Neural cell (in vitro differentiated cells): ENCODE measurements around the gene COLQ. TPM values are rescaled to one million over a fixed set of nuclear protein-coding genes. Genes with fewer than 3 reads are reported as not detected.

Source experiments
- H2AFZ ChIP-seq: fragments of 200-600, 300-800 bp; sonication (generic), shearing (Covaris generic); 2 replicates; pipeline ENCODE4 v1.6.0; 2014; ENCODE audit warnings: low read depth, mild to moderate bottlenecking, antibody characterized with exemption, low read length, moderate library complexity
- H3F3A ChIP-seq: fragments of 200-600 bp; shearing (Covaris generic); 2 replicates; pipeline ENCODE4 v1.6.1; 2016; ENCODE audit warnings: mild to moderate bottlenecking, moderate library complexity, mixed read lengths, antibody characterized with exemption, low read length; ENCODE audit not compliant: insufficient read depth, poor library complexity, severe bottlenecking
- H3K27ac ChIP-seq: fragments of 200-600, 300-800 bp; sonication (generic), shearing (Covaris generic); 2 replicates; pipeline ENCODE4 v1.5.1; 2014; ENCODE audit warnings: mild to moderate bottlenecking, low read length, moderate library complexity
- H3K27me3 ChIP-seq: fragments of 300-800, 200-600 bp; sonication (generic), shearing (Covaris generic); 2 replicates; pipeline ENCODE4 v1.6.0; 2014; ENCODE audit warnings: mild to moderate bottlenecking, low read depth, low read length, moderate library complexity; ENCODE audit not compliant: insufficient read depth
- H3K36me3 ChIP-seq: fragments of 300-800, 200-600 bp; sonication (generic), shearing (Covaris generic); 2 replicates; pipeline ENCODE4 v1.5.1; 2014; ENCODE audit warnings: mild to moderate bottlenecking, antibody characterized with exemption, low read length, moderate library complexity; ENCODE audit not compliant: insufficient read depth
- H3K4me2 ChIP-seq: fragments of 300-800, 200-600 bp; sonication (generic), shearing (Covaris generic); 2 replicates; pipeline ENCODE4 v1.6.0; 2014; ENCODE audit warnings: mild to moderate bottlenecking, low read length
- H3K4me3 ChIP-seq: fragments of 300-800, 200-600 bp; sonication (generic), shearing (Covaris generic); 2 replicates; pipeline ENCODE4 v1.5.1; 2014; ENCODE audit warnings: mild to moderate bottlenecking, low read length, moderate library complexity
- H3K79me2 ChIP-seq: fragments of 200-600 bp; shearing (Covaris generic); replicated peaks from 2 replicates; pipeline ENCODE4 v1.6.0; 2014; ENCODE audit warnings: mild to moderate bottlenecking, low read length, moderate library complexity; ENCODE audit not compliant: insufficient read depth
- H3K9ac ChIP-seq: fragments of 300-800, 200-600 bp; sonication (generic), shearing (Covaris generic); 2 replicates; pipeline ENCODE4 v1.6.1; 2016; ENCODE audit warnings: mild to moderate bottlenecking, low read length, mixed read lengths
- H3K9me2 ChIP-seq: fragments of 200-600 bp; shearing (Covaris generic); 2 replicates; pipeline ENCODE4 v1.6.1; 2016; ENCODE audit warnings: mild to moderate bottlenecking, low read length, mixed read lengths; ENCODE audit not compliant: insufficient read depth
- H3K9me3 ChIP-seq: fragments of 200-600, 300-800 bp; sonication (generic), shearing (Covaris generic); 2 replicates; pipeline ENCODE4 v1.6.1; 2016; ENCODE audit warnings: mild to moderate bottlenecking, mixed run types, low read length, moderate library complexity, mixed read lengths
- H4K20me1 ChIP-seq: fragments of 200-600 bp; shearing (Covaris generic); 2 replicates; pipeline ENCODE4 v1.6.1; 2016; ENCODE audit warnings: mild to moderate bottlenecking, mixed run types; ENCODE audit not compliant: insufficient read depth
- EP300 ChIP-seq: fragments of 450-650 bp; conservative IDR thresholded peaks from 2 replicates; pipeline ENCODE4 v1.6.1; 2014; ENCODE audit warnings: antibody characterized with exemption, mild to moderate bottlenecking, moderate library complexity; ENCODE audit not compliant: poor library complexity, severe bottlenecking
- EZH2 ChIP-seq: fragments of 200-600, 300-800 bp; shearing (Covaris generic), sonication (generic); IDR thresholded peaks from 2 replicates; pipeline ENCODE4 v1.6.1; 2014; ENCODE audit warnings: antibody characterized with exemption, low read length, borderline replicate concordance, mild to moderate bottlenecking; ENCODE audit not compliant: insufficient read depth, poor library complexity, severe bottlenecking
- MXI1 ChIP-seq: fragments of 450-650 bp; conservative IDR thresholded peaks from 2 replicates; pipeline ENCODE4 v1.6.1; 2014; ENCODE audit warnings: antibody characterized with exemption, mild to moderate bottlenecking; ENCODE audit not compliant: poor library complexity, severe bottlenecking
- POLR2AphosphoS5 ChIP-seq: IDR thresholded peaks from 2 replicates; pipeline ENCODE4 v1.6.1; 2012
- RAD21 ChIP-seq: fragments of 450-650 bp; conservative IDR thresholded peaks from 2 replicates; pipeline ENCODE4 v1.6.1; 2014; ENCODE audit warnings: antibody characterized with exemption, mild to moderate bottlenecking, moderate library complexity
- SMC3 ChIP-seq: fragments of 450-650 bp; conservative IDR thresholded peaks from 2 replicates; pipeline ENCODE4 v1.6.1; 2014; ENCODE audit warnings: antibody characterized with exemption, mild to moderate bottlenecking, moderate library complexity; ENCODE audit not compliant: poor library complexity
- TAF1 ChIP-seq: IDR thresholded peaks from 2 replicates; pipeline ENCODE4 v1.6.1; 2012; ENCODE audit warnings: low read depth
- polyA plus RNA-seq: library from polyadenylated mRNA; depleted of rRNA; stranded (reverse); fragments of >200 nt; gene quantifications from 2 replicates; pipeline ENCODE4 v1.2.3, GENCODE V29; 2014
- TF ChIP-seq, protein P1 (sequence below): IDR thresholded peaks from 2 replicates; pipeline ENCODE4 v1.6.1; 2012; ENCODE audit warnings: borderline replicate concordance
- TF ChIP-seq, protein P2 (sequence below): fragments of 450-650 bp; IDR thresholded peaks from 2 replicates; pipeline ENCODE4 v1.5.1; 2014; ENCODE audit warnings: antibody characterized with exemption, mild to moderate bottlenecking, moderate library complexity; ENCODE audit not compliant: poor library complexity, severe bottlenecking

Gene COLQ
- polyA plus RNA-seq, 1 donor from 2014 or later: 9.5 TPM

DNA sequence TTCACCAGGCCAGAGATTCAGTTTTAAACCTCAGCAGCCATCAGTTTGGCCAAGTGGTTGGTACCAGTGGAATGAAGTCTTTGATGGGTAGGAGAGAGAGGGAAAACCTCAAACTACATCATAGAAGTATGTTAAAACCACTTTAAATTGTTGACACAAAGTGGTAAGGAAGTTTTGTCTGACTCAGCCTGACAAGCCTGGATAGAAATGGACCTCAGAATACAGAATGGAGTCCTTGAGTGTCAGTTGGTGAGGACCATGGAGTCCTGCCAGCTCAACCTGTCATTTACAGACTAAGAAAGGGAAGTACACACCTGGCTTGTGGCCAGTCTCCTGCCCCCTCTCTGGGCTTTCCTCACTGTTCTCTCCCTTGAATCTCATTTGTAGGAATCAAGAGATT, 82.0 kb downstream of the COLQ start:
- H3K4me2 ChIP-seq: no peak overlapping the region
- no peaks in the 10 kb centered on the region for H3K9me2 ChIP-seq
- no peaks in the 10 kb centered on the region for H3F3A ChIP-seq
- no peak overlapping the region for H3K9ac ChIP-seq
- H3K79me2 ChIP-seq: no peaks in the 10 kb centered on the region
- no peak overlapping the region for H2AFZ ChIP-seq
- TF ChIP-seq POLR2AphosphoS5 (no peak), EZH2 (no peak), TAF1 (no peak), EP300 (no peak), RAD21 (no peak)
- no peaks in the 10 kb centered on the region for H3K9me3 ChIP-seq
- no peaks in the 10 kb centered on the region for H3K36me3 ChIP-seq
- H3K27me3 ChIP-seq: no peaks in the 10 kb centered on the region
- H3K4me3 ChIP-seq: no peak overlapping the region
- H4K20me1 ChIP-seq: no peaks in the 10 kb centered on the region
- no peak overlapping the region for H3K27ac ChIP-seq

DNA sequence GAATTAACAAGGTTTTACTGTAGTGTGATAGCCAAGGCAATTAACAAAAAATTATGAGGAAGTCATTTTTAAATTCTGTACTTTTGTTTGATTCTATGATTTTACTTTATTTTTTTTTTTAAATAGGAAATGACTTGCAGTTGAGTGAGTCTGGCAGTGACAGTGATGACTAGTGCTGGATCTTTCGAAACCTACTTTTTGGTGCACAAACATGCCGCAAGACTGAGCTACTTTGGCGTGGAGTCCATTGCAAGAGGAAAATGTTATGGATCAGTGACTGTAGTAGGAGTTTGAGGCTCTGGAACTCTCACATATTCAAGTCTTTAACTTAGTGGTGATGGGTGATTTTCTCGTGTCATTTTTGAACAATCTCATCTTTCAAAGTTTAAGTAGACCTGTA, 82.5 kb downstream of the COLQ start:
- no peak overlapping the region for H2AFZ ChIP-seq
- no peaks in the 10 kb centered on the region for H3K27me3 ChIP-seq
- no peak for TF ChIP-seq POLR2AphosphoS5
- no peak for TF ChIP-seq SMC3
- TF ChIP-seq, protein P1, sequence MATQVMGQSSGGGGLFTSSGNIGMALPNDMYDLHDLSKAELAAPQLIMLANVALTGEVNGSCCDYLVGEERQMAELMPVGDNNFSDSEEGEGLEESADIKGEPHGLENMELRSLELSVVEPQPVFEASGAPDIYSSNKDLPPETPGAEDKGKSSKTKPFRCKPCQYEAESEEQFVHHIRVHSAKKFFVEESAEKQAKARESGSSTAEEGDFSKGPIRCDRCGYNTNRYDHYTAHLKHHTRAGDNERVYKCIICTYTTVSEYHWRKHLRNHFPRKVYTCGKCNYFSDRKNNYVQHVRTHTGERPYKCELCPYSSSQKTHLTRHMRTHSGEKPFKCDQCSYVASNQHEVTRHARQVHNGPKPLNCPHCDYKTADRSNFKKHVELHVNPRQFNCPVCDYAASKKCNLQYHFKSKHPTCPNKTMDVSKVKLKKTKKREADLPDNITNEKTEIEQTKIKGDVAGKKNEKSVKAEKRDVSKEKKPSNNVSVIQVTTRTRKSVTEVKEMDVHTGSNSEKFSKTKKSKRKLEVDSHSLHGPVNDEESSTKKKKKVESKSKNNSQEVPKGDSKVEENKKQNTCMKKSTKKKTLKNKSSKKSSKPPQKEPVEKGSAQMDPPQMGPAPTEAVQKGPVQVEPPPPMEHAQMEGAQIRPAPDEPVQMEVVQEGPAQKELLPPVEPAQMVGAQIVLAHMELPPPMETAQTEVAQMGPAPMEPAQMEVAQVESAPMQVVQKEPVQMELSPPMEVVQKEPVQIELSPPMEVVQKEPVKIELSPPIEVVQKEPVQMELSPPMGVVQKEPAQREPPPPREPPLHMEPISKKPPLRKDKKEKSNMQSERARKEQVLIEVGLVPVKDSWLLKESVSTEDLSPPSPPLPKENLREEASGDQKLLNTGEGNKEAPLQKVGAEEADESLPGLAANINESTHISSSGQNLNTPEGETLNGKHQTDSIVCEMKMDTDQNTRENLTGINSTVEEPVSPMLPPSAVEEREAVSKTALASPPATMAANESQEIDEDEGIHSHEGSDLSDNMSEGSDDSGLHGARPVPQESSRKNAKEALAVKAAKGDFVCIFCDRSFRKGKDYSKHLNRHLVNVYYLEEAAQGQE: no peak
- no peak for TF ChIP-seq MXI1
- no peak for TF ChIP-seq TAF1
- TF ChIP-seq, protein P2, sequence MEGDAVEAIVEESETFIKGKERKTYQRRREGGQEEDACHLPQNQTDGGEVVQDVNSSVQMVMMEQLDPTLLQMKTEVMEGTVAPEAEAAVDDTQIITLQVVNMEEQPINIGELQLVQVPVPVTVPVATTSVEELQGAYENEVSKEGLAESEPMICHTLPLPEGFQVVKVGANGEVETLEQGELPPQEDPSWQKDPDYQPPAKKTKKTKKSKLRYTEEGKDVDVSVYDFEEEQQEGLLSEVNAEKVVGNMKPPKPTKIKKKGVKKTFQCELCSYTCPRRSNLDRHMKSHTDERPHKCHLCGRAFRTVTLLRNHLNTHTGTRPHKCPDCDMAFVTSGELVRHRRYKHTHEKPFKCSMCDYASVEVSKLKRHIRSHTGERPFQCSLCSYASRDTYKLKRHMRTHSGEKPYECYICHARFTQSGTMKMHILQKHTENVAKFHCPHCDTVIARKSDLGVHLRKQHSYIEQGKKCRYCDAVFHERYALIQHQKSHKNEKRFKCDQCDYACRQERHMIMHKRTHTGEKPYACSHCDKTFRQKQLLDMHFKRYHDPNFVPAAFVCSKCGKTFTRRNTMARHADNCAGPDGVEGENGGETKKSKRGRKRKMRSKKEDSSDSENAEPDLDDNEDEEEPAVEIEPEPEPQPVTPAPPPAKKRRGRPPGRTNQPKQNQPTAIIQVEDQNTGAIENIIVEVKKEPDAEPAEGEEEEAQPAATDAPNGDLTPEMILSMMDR: no peak
- no peak for TF ChIP-seq EP300
- no peak for TF ChIP-seq EZH2
- TF ChIP-seq RAD21: no peak
- H3K4me2 ChIP-seq: no peak overlapping the region
- H3K9me3 ChIP-seq: no peaks in the 10 kb centered on the region
- H4K20me1 ChIP-seq: no peaks in the 10 kb centered on the region
- H3K36me3 ChIP-seq: no peaks in the 10 kb centered on the region
- H3K4me3 ChIP-seq: no peak overlapping the region
- H3K79me2 ChIP-seq: no peaks in the 10 kb centered on the region
- H3K27ac ChIP-seq: no peak overlapping the region
- H3K9ac ChIP-seq: no peak overlapping the region
- no peaks in the 10 kb centered on the region for H3K9me2 ChIP-seq
- no peaks in the 10 kb centered on the region for H3F3A ChIP-seq

DNA sequence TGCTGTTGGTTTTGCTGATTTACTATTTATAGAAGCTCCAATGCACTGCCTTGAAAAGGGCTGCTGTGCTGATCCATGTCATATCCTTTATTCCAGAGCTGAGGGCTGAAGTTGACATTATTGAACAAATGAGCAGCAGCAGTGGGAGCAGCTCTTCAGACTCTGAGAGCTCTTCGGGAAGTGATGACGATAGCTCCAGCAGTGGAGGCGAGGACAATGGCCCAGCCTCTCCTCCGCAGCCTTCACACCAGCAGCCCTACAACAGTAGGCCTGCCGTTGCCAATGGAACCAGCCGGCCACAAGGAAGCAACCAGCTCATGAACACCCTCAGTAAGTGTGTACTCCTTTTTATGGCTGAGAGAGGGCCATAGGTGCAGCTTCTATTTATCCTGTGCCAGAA, 85.3 kb downstream of the COLQ start:
- Histone ChIP-seq H3K27ac (no peak overlapping the region), H4K20me1 (no peaks in the 10 kb centered on the region), H3K9me3 (no peaks in the 10 kb centered on the region), H3F3A (no peaks in the 10 kb centered on the region), H3K4me2 (no peak overlapping the region), H3K9me2 (no peaks in the 10 kb centered on the region), H3K36me3 (peaks cover 4% of the 10 kb centered on the region), H3K79me2 (no peaks in the 10 kb centered on the region), H3K27me3 (no peaks in the 10 kb centered on the region), H3K9ac (no peak overlapping the region), H3K4me3 (no peak overlapping the region), H2AFZ (no peak overlapping the region)
- TF ChIP-seq, protein P1: no peak
- TF ChIP-seq MXI1: no peak
- no peak for TF ChIP-seq EZH2
- no peak for TF ChIP-seq POLR2AphosphoS5
